GM10266 (cell line): ENCODE results near the gene NRXN3.

Experiments
- DNase-seq: peaks from one replicate; pipeline ENCODE4 v3.0.0; 2012; ENCODE audit errors: extremely low spot score
- TF ChIP-seq, protein P1 (sequence below): IDR thresholded peaks from 2 replicates; pipeline ENCODE4 v1.5.1; 2012; ENCODE audit warnings: mild to moderate bottlenecking, low read depth; ENCODE audit not compliant: control insufficient read depth, insufficient read depth; ENCODE audit errors: missing control alignments

The NRXN3 gene

DNA sequence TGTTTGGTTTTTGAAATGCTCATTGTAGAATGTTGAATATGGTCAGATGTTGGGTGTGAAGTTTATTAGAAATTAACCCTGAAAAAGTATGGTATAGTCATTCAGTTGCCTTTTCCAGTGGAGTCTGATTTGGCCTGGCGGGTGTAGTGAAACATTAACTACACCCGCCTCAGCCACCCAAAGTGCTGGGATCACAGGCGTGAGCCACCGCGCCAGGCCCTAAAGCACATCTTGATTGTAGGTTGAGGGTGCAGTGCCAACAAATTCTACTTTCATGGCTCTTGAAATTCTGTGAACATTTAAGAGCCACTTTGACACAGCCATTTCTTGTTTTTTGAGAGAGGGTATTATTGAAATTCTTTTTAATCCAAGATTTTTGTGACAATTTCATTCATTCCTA lies 1416.2 kb downstream of the NRXN3 start:
- TF ChIP-seq, protein P1, sequence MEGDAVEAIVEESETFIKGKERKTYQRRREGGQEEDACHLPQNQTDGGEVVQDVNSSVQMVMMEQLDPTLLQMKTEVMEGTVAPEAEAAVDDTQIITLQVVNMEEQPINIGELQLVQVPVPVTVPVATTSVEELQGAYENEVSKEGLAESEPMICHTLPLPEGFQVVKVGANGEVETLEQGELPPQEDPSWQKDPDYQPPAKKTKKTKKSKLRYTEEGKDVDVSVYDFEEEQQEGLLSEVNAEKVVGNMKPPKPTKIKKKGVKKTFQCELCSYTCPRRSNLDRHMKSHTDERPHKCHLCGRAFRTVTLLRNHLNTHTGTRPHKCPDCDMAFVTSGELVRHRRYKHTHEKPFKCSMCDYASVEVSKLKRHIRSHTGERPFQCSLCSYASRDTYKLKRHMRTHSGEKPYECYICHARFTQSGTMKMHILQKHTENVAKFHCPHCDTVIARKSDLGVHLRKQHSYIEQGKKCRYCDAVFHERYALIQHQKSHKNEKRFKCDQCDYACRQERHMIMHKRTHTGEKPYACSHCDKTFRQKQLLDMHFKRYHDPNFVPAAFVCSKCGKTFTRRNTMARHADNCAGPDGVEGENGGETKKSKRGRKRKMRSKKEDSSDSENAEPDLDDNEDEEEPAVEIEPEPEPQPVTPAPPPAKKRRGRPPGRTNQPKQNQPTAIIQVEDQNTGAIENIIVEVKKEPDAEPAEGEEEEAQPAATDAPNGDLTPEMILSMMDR = no peak
- DNase-seq = no peak

DNA sequence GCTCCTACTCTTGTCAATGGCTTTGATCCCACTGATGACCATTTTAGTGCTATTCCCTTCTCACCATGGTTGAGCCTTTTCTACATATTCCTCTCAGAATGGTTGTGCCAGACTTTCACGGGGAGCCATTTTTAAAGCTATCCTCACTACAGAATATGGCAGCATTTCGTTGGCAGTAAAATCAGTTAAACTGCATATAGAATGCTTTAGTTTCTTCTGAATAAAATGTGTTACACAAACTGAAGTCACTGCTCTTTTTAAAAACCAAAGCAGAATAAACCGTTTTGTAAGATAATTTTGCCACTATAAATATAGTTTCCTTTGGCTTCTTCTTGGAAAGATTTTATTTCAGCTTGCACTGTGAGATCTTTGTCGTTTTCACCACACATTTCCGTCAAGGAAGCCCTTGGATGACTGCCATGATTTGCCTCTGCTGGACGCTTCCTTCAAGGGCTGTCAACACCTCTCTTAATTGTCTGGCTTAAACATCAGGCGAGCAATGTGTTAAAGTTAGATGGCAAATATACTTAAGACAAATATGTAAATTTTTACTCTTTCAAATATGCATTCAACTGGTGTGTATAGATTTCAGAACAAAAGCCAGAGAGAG lies 1416.9 kb downstream of the NRXN3 start:
- no peak for DNase-seq

DNA sequence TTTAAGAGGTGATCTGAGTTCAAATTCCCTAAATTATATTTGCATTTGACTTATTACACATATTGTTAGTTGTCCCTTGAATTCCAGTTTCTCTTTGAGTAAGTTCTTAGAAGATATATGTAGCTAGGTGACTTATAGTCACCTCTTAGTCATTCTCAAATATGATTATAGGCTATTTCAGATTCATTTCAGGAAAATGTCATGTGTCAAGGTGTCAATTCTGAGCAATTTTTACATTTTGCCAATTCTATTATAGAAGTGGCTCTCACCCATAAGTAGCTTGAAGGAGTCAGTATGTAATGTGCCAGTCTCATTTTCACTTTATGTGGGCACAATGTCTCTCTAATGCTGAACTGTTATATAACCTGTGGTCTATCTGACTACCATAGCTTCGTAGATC lies 1417.7 kb downstream of the NRXN3 start:
- DNase-seq = no peak
- TF ChIP-seq, protein P1 = no peak

More for the DNA sequence above, 1416.9 kb downstream of the NRXN3 start:
- TF ChIP-seq, protein P1 = no peak

DNA sequence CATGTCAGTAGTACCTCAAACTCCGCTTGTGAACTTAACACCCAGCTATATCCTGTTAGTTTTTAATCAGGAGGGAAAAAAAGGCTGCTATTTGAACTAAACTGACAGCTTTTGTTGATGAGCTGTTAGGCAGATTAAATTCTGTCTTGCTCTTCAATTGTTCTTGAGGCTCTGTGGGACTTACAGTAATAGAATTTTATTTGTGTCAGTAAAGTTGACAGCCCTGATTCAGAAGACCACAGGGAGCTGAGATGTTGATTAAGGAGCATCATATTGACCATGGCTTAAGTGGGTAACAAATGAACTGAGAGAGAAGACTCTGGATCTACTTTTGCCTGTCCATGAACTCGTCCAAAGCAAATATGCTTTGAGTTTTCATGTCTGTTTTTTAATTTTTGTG lies 1418.2 kb downstream of the NRXN3 start:
- TF ChIP-seq, protein P1 = no peak
- no peak for DNase-seq

GRCh38 chr14:79596551-79596950 lies 1426.4 kb downstream of the NRXN3 start:
- TF ChIP-seq, protein P1 = no peak
- DNase-seq = no peak

DNA sequence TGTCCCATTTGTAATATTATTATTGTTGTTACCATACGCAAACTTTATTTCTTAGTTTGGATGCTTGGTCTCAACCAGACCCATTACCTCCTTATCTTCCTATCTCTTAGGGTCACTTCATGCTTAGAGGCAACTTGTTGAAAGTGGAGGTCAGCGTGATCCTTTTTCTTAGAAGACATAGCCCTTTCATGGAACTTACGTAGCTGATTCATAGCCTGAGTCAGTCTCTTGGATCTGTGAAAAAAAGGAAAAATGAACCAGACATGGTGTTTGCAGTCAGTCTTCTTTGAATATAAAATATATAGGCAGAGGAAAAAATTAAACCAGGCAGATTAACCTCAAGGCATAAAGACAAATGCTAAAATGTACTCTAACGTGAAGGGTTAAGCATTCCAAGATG lies 1427.4 kb downstream of the NRXN3 start:
- TF ChIP-seq, protein P1 = no peak
- no peak for DNase-seq

DNA sequence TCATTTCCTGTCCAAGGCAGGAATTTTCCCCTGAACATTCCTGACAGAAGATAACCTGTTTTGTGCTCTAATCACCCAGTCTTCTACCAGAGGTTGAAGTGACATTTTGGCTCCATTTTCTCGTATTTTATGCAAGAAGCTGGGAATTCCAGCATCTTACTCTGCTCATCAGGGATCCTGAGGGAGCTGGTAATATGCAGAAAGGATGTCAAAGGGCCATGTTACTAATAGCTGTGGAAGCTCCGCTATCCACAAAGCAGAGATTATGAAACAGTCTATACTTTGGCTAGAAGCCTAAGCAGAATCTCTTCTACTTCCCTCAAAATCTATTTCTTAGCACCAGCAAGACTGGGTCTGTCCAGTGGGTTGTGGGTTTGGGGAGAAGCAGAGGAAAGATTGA lies 1428.2 kb downstream of the NRXN3 start:
- TF ChIP-seq, protein P1 = no peak
- DNase-seq = no peak
